Keratinocyte (primary cell): ENCODE data around the gene ADGRV1. TPM values are rescaled to one million over a fixed set of nuclear protein-coding genes. Genes with fewer than 3 reads are reported as not detected.

Source experiments
- DNase-seq: peaks from one replicate; pipeline ENCODE4 v3.0.0-alpha.2; 2011; ENCODE audit warnings: low read depth, missing footprints, low spot score
- FAIRE-seq: peaks from 2 replicates; lab custom pipeline; 2011; peaks lifted over from hg19 to GRCh38; lab: Jason Lieb, UNC
- H2AFZ ChIP-seq: 2 replicates; pipeline ENCODE4 v1.6.0; 2012; ENCODE audit warnings: low read length, control low read depth, inconsistent platforms; ENCODE audit not compliant: control insufficient read depth
- H3K27ac ChIP-seq: 2 replicates; pipeline ENCODE4 v1.5.1; 2011; ENCODE audit warnings: low read length; ENCODE audit not compliant: control insufficient read depth, insufficient read depth
- H3K27me3 ChIP-seq: 3 replicates; pipeline ENCODE4 v1.6.0; 2011; ENCODE audit warnings: low read length; ENCODE audit not compliant: control insufficient read depth, insufficient read depth; ENCODE audit errors: extremely low read depth
- H3K36me3 ChIP-seq, 2 experiments: 2 replicates in 1 of 2; 3 replicates in 1 of 2; pipeline ENCODE4 v1.5.1; 2011; ENCODE audit warnings: low read length in 2 of 2, mild to moderate bottlenecking in 1 of 2; ENCODE audit not compliant: control insufficient read depth in 2 of 2, insufficient read depth in 2 of 2; ENCODE audit errors: extremely low read depth in 1 of 2
- H3K4me1 ChIP-seq: 3 replicates; pipeline ENCODE4 v1.5.1; 2011; ENCODE audit warnings: low read length; ENCODE audit not compliant: control insufficient read depth, insufficient read depth; ENCODE audit errors: extremely low read depth
- H3K4me2 ChIP-seq: 3 replicates; pipeline ENCODE4 v1.6.0; 2011; ENCODE audit warnings: low read depth, low read length; ENCODE audit not compliant: control insufficient read depth, insufficient read depth; ENCODE audit errors: extremely low read depth
- H3K4me3 ChIP-seq, 3 experiments: fragments of 200-600 bp in 1 of 3; sonication (generic) in 1 of 3; 2 replicates in 2 of 3; 3 replicates in 1 of 3; pipeline ENCODE4 v1.5.1; 2011 to 2016; ENCODE audit warnings: low read length in 3 of 3, mild to moderate bottlenecking in 3 of 3, control low read depth in 2 of 3, inconsistent platforms in 1 of 3, low read depth in 1 of 3, mixed read lengths in 1 of 3, mixed run types in 1 of 3, moderate library complexity in 1 of 3; ENCODE audit not compliant: control insufficient read depth in 2 of 3, insufficient read depth in 2 of 3; ENCODE audit errors: extremely low read depth in 1 of 3
- H3K79me2 ChIP-seq: 2 replicates; pipeline ENCODE4 v1.6.0; 2012; ENCODE audit warnings: low read length; ENCODE audit not compliant: control insufficient read depth, insufficient read depth
- H3K9ac ChIP-seq: 3 replicates; pipeline ENCODE4 v1.6.0; 2011; ENCODE audit warnings: low read length; ENCODE audit not compliant: control insufficient read depth, insufficient read depth; ENCODE audit errors: extremely low read depth
- H3K9me1 ChIP-seq: 3 replicates; pipeline ENCODE4 v1.6.0; 2011; ENCODE audit warnings: low read length; ENCODE audit not compliant: control insufficient read depth, insufficient read depth; ENCODE audit errors: extremely low read depth
- H3K9me3 ChIP-seq: 2 replicates; pipeline ENCODE4 v1.5.1; 2012; ENCODE audit warnings: low read depth, low read length; ENCODE audit not compliant: control insufficient read depth
- H4K20me1 ChIP-seq: 3 replicates; pipeline ENCODE4 v1.6.0; 2011; ENCODE audit warnings: low read length; ENCODE audit not compliant: control insufficient read depth, insufficient read depth; ENCODE audit errors: extremely low read depth
- EZH2 ChIP-seq: IDR thresholded peaks from one replicate; pipeline ENCODE4 v1.6.1; 2012; ENCODE audit warnings: inconsistent platforms, mild to moderate bottlenecking, low read length, moderate library complexity
- dilution Hi-C: fragments of 300-500 bp; cut with MboI; formaldehyde crosslinking; loops from one replicate; pipeline ENCODE4 v1.7.0; 2020; ENCODE audit warnings: low sequenced_read_pairs; ENCODE audit not compliant: extremely low pct_ligation_motif_present
- polyA plus RNA-seq, 5 experiments: library from polyadenylated mRNA; depleted of rRNA in 3 of 5; stranded (reverse) in 3 of 5; stranded (forward) in 1 of 5; unstranded in 1 of 5; fragments of >200 nt; gene quantifications; 1 replicate in 1 of 5; 2 replicates in 3 of 5; 3 replicates in 1 of 5; pipeline versions ENCODE4 v1.2.1 to v1.2.3, GENCODE V29; 2011 to 2012; ENCODE audit warnings: missing spikeins in 2 of 5, low read depth in 1 of 5, low replicate concordance in 1 of 5
- TF ChIP-seq, protein P1 (sequence below), 3 experiments: IDR thresholded peaks in 1 of 3; conservative IDR thresholded peaks in 1 of 3; optimal IDR thresholded peaks in 1 of 3; 2 replicates in 2 of 3; 3 replicates in 1 of 3; pipeline versions ENCODE3 to v1.5.1; 2011; ENCODE audit warnings: low read length in 3 of 3, mild to moderate bottlenecking in 3 of 3, moderate library complexity in 2 of 3, control low read depth in 1 of 3, inconsistent platforms in 1 of 3; ENCODE audit not compliant: insufficient read depth in 2 of 3; ENCODE audit errors: extremely low read depth in 1 of 3

Gene ADGRV1
- polyA plus RNA-seq, 1 donor (not counting 4 experiments of a cell fraction or from before 2014, with no cell fraction given) = 0.05 TPM

DNA sequence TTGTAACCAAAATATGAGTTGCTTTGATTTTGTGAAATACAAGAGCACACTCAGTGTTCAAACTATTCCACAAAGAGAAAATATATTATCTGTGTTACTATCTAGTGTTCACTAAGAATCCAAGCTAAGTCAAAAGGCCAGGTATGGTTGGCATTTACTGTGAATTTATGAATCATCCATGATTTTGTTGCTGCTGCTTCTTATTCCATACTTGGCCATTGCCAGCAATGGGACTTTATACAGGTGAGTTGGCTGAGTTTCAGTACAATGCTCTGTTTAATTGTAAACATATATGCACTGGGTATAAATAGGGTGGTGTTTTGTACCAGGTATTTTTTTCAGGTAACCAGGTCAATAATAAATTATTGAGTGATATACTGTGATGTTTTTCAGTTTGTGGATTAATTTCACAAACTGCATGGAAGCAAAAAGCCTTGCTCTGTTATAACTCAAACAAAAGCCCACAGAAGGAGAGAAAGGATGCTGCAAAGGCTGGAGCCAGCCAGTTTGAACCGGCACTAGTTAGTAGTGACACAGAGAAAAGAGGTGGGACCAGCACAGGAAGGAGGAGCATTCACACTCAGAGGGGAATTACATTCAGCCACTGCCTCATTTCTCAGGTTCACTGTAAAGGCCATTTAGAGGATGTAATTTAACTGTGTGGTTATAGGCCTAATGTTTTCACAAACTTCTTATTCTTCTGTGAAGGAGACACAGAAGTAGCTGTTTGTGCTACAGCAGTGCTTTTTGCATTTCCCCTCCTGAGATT is 381.8 kb downstream of the ADGRV1 start:
- Histone ChIP-seq H4K20me1 (no peaks in the 10 kb centered on the region), H3K9me1 (no peaks in the 10 kb centered on the region), H3K27ac (no peak overlapping the region), H3K9me3 (no peaks in the 10 kb centered on the region), H3K4me1 (peaks cover 30% of the 10 kb centered on the region), H2AFZ (no peak overlapping the region), H3K79me2 (no peaks in the 10 kb centered on the region), H3K36me3 (no peaks in the 10 kb centered on the region), H3K9ac (no peak overlapping the region), H3K4me2 (no peak overlapping the region), H3K27me3 (no peaks in the 10 kb centered on the region), H3K4me3 (no peak overlapping the region)
- FAIRE-seq = peak; percentile 56
- TF ChIP-seq, protein P1, sequence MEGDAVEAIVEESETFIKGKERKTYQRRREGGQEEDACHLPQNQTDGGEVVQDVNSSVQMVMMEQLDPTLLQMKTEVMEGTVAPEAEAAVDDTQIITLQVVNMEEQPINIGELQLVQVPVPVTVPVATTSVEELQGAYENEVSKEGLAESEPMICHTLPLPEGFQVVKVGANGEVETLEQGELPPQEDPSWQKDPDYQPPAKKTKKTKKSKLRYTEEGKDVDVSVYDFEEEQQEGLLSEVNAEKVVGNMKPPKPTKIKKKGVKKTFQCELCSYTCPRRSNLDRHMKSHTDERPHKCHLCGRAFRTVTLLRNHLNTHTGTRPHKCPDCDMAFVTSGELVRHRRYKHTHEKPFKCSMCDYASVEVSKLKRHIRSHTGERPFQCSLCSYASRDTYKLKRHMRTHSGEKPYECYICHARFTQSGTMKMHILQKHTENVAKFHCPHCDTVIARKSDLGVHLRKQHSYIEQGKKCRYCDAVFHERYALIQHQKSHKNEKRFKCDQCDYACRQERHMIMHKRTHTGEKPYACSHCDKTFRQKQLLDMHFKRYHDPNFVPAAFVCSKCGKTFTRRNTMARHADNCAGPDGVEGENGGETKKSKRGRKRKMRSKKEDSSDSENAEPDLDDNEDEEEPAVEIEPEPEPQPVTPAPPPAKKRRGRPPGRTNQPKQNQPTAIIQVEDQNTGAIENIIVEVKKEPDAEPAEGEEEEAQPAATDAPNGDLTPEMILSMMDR (optimal IDR thresholded peaks at IDR 0.05 in 1 of 3, IDR thresholded peaks at IDR 0.05 in 1 of 3, conservative IDR thresholded peaks at IDR 0.05 in 1 of 3; ENCODE audit: extremely low read depth in 1 of 3, insufficient read depth in 2 of 3, low read length in 3 of 3) = no peak
- dilution Hi-C loops = no loop called here
- no peak for DNase-seq

DNA sequence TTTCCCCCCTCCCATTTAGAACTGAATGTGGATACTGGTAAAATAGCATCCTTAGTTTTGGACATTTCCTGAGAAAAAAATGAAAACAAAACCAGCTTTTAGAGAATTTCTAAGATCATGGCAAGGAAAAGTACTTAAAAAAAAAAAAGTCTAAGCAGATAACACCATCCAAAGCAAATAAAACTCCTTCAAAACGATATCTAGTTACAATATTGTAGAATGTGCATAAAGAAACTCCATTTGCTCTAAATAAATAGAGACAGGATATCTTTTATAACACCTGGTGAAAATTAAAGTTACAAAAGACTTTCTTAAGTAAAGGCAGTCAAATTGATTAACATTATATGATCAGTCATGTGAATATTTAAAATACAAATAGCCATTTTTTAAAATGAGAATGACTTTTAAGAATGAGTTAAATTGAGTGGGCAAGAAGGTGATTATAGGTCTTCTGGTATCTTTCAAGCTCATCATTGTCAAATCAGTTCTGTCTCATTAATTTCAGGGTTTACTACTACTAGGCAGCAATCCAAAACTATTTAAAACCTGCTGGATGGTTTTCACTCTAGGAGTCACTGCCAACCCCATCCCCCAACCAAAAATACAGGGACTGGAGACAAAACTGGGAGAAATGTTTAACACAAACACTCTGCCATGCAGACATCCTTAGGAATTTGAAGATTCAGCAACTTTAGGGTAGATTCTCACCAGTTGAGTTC is 382.6 kb downstream of the ADGRV1 start:
- dilution Hi-C loops = no loop called here

More for the DNA sequence above, 382.6 kb downstream of the ADGRV1 start:
- H4K20me1 ChIP-seq = no peaks in the 10 kb centered on the region
- H3K9me1 ChIP-seq = no peaks in the 10 kb centered on the region
- peaks cover 30% of the 10 kb centered on the region for H3K4me1 ChIP-seq
- no peaks in the 10 kb centered on the region for H3K36me3 ChIP-seq
- H3K9ac ChIP-seq = no peak overlapping the region
- TF ChIP-seq EZH2 = no peak
- TF ChIP-seq, protein P1 (optimal IDR thresholded peaks at IDR 0.05 in 1 of 3, IDR thresholded peaks at IDR 0.05 in 1 of 3, conservative IDR thresholded peaks at IDR 0.05 in 1 of 3; ENCODE audit: extremely low read depth in 1 of 3, insufficient read depth in 2 of 3, low read length in 3 of 3) = no peak
- no peak overlapping the region for H3K4me3 ChIP-seq
- no peak overlapping the region for H3K27ac ChIP-seq
- H3K4me2 ChIP-seq = no peak overlapping the region
- no peak for DNase-seq
- H2AFZ ChIP-seq = no peak overlapping the region
- H3K9me3 ChIP-seq = no peaks in the 10 kb centered on the region
- no peak for FAIRE-seq
- no peaks in the 10 kb centered on the region for H3K27me3 ChIP-seq
- no peaks in the 10 kb centered on the region for H3K79me2 ChIP-seq
